Measurements from ENCODE around the gene STAP1. TPM values are rescaled to one million over a fixed set of nuclear protein-coding genes. Genes with fewer than 3 reads are reported as not detected.

The STAP1 gene
- total RNA-seq, 4 donors from 2014 or later, result 0.42 to 0.44 TPM; not detected in 2

DNA sequence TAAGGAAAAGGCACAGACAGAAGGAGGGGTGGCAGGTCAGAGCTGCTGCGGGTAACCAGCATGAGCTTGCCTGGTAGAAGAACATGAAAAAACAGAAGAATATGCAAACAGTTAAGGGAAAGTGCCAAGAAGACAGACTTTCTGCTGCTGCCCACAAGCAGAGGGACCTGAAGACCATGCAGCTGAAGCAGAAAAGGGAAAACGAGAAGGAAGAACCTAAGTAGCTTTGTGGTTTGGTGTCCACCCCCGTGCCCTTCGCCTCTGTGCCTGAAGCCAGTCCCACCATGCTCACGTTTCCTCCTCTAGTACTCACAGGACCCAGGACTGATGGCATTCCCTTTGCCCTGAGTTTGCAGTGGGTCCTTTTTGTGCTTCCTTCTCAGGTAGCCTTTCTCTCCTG is 79.6 kb downstream of the STAP1 start:
- no peak overlapping the region for H3K27ac ChIP-seq
- H3K36me3 ChIP-seq, result peaks cover 0 to 44% (median 0%) of the 10 kb centered on the region in 3 donors
- H3K4me3 ChIP-seq, result no peak overlapping the region
- no peaks in the 10 kb centered on the region for H3K9me3 ChIP-seq
- no peak for TF ChIP-seq EP300 (IDR thresholded peaks at IDR 0.05)
- TF ChIP-seq, protein P1, sequence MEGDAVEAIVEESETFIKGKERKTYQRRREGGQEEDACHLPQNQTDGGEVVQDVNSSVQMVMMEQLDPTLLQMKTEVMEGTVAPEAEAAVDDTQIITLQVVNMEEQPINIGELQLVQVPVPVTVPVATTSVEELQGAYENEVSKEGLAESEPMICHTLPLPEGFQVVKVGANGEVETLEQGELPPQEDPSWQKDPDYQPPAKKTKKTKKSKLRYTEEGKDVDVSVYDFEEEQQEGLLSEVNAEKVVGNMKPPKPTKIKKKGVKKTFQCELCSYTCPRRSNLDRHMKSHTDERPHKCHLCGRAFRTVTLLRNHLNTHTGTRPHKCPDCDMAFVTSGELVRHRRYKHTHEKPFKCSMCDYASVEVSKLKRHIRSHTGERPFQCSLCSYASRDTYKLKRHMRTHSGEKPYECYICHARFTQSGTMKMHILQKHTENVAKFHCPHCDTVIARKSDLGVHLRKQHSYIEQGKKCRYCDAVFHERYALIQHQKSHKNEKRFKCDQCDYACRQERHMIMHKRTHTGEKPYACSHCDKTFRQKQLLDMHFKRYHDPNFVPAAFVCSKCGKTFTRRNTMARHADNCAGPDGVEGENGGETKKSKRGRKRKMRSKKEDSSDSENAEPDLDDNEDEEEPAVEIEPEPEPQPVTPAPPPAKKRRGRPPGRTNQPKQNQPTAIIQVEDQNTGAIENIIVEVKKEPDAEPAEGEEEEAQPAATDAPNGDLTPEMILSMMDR (IDR thresholded peaks at IDR 0.05), result no peak
- no peak for DNase-seq (ENCODE audit: low spot score in 2 of 2)
- no peaks in the 10 kb centered on the region for H3K4me1 ChIP-seq
- 87 to 88% methylated on average over 5 of the region's 5 CpGs for WGBS, 2 donors
- H3K27me3 ChIP-seq, result no peaks in the 10 kb centered on the region

DNA sequence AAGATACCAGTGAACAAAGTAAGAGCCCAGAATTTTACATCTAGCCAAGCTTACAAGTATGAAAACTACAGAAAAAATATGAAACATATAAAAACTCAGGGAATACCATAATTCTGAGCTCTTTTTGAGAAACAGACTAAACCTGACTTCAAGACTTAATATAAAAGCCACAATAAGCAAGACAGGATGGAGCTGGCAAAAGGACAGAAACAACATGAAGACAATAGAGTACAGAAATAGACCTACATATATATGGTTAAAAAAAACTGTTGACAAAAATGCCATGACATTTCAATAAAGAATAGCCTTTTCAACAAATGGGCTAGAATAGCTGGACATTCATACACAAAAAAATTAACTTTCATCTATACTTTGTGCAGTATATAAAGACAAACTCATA is 93.0 kb downstream of the STAP1 start:
- TF ChIP-seq POLR2A (IDR thresholded peaks at IDR 0.05), result no peak
- Histone ChIP-seq H3K36me3 (peaks cover 0 to 56% (median 0%) of the 10 kb centered on the region in 3 donors), H3K27ac (no peak overlapping the region), H3K4me1 (no peaks in the 10 kb centered on the region), H3K27me3 (no peaks in the 10 kb centered on the region), H3K4me3 (no peak overlapping the region), H3K9me3 (no peaks in the 10 kb centered on the region)
- no peak for DNase-seq (ENCODE audit: low spot score in 2 of 2)

Small RNA genes within 50 kb of the gene (small RNA-seq; reads per million reads assigned to genes)
- gene AC096720.1, result not detected

Other genes starting within 250 kb of the STAP1 start
- gene CENPC, start 13.2 kb upstream of the STAP1 start, total RNA-seq, result 10 to 100 TPM; 31.9 to 66.7 (median 42.3) TPM
- gene UBA6, start 142.4 kb downstream of the STAP1 start, total RNA-seq, result 10 to 100 TPM; 22.9 to 51.5 (median 36.9) TPM
- not detected for gene GNRHR, start 195.7 kb downstream of the STAP1 start, total RNA-seq